HFFc6 (cell line): ENCODE data around the gene HSF5. TPM values are rescaled to one million over a fixed set of nuclear protein-coding genes. Genes with fewer than 3 reads are reported as not detected.
"Not testable (repeated sequence)": the region's sequence is repeated elsewhere in the genome, so short reads cannot be mapped to it uniquely, and the experiment has no call there.

Experiments
- DNase-seq: peaks from one replicate; pipeline ENCODE4 v3.0.0-alpha.2; 2018
- H3K27ac Mint-ChIP-seq: 2 replicates; pipeline ENCODE4 v1.8.0; 2020; ENCODE audit warnings: mild to moderate bottlenecking, mixed read lengths
- H3K27me3 Mint-ChIP-seq: 2 replicates; pipeline ENCODE4 v1.8.0; 2021; ENCODE audit warnings: mild to moderate bottlenecking, moderate library complexity, mixed read lengths; ENCODE audit not compliant: insufficient read depth
- H3K36me3 Mint-ChIP-seq: 2 replicates; pipeline ENCODE4 v1.8.0; 2021; ENCODE audit warnings: low read depth, mixed read lengths
- H3K4me1 Mint-ChIP-seq: 2 replicates; pipeline ENCODE4 v1.8.0; 2020; ENCODE audit warnings: low read depth, mixed read lengths
- H3K4me3 Mint-ChIP-seq: 2 replicates; pipeline ENCODE4 v1.8.0; 2020; ENCODE audit warnings: mild to moderate bottlenecking, moderate library complexity, mixed read lengths
- H3K9me3 Mint-ChIP-seq: 2 replicates; pipeline ENCODE4 v1.8.0; 2020; ENCODE audit warnings: mild to moderate bottlenecking, mixed read lengths
- CTCF ChIP-seq: fragments of 200-600 bp; sonication (generic); IDR thresholded peaks from 2 replicates; pipeline ENCODE4 v1.5.0; 2021; ENCODE audit warnings: antibody characterized with exemption, mild to moderate bottlenecking
- total RNA-seq, 6 experiments: library from RNA; stranded (reverse); fragmentation: NEBNext Ultra II Directional; extraction: Animal tissue kit (Norgen Biotek cat#: 25700); gene quantifications; 2 replicates in 1 of 6; 3 replicates in 5 of 6; pipeline ENCODE4 v1.2.3, GENCODE V29; 2021

Gene HSF5
- total RNA-seq, 6 experiments from 2014 or later: not detected

GRCh38 chr17:58488428-58488890, 251 bp upstream of the HSF5 start:
- Mint-ChIP-seq H3K27me3 (peaks cover 2% of the 10 kb centered on the region; the same call in 1 of the 2 replicates), H3K4me1 (no peaks in the 10 kb centered on the region), H3K27ac (no peak overlapping the region), H3K4me3 (no peak overlapping the region), H3K36me3 (peaks cover 41% of the 10 kb centered on the region), H3K9me3 (no peaks in the 10 kb centered on the region)
- no peak for DNase-seq
- no peak for TF ChIP-seq CTCF

- H3K27me3 Mint-ChIP-seq: peaks cover 7% of the 10 kb centered on the region; the same call in 1 of the 2 replicates
- H3K4me1 Mint-ChIP-seq: no peaks in the 10 kb centered on the region
- no peak for TF ChIP-seq CTCF
- H3K27ac Mint-ChIP-seq: no peak overlapping the region
- no peak overlapping the region for H3K4me3 Mint-ChIP-seq
- no peak for DNase-seq
- peaks cover 12% of the 10 kb centered on the region for H3K36me3 Mint-ChIP-seq
- no peaks in the 10 kb centered on the region for H3K9me3 Mint-ChIP-seq
Observed at GRCh38 chr17:58484600-58484999, 3.6 kb downstream of the HSF5 start.

GRCh38 chr17:58481798-58482197, 6.4 kb downstream of the HSF5 start:
- H3K36me3 Mint-ChIP-seq, H3K27ac Mint-ChIP-seq: not testable (repeated sequence)

GRCh38 chr17:58480090-58480489, 8.1 kb downstream of the HSF5 start:
- Mint-ChIP-seq H3K27me3 (peaks cover 21% of the 10 kb centered on the region), H3K4me1 (no peaks in the 10 kb centered on the region)
- no peak for DNase-seq

More at GRCh38 chr17:58481798-58482197, 6.4 kb downstream of the HSF5 start:
- peaks cover 11% of the 10 kb centered on the region for H3K27me3 Mint-ChIP-seq
- H3K4me1 Mint-ChIP-seq, DNase-seq, H3K4me3 Mint-ChIP-seq, H3K9me3 Mint-ChIP-seq: not testable (repeated sequence)

GRCh38 chr17:58476812-58477211, 11.4 kb downstream of the HSF5 start:
- Mint-ChIP-seq H3K4me1 (no peaks in the 10 kb centered on the region), H3K36me3 (no peaks in the 10 kb centered on the region), H3K27me3 (peaks cover 14% of the 10 kb centered on the region), H3K4me3 (no peak overlapping the region), H3K9me3 (no peaks in the 10 kb centered on the region), H3K27ac (no peak overlapping the region)
- DNase-seq: no peak
- no peak for TF ChIP-seq CTCF

More at GRCh38 chr17:58480090-58480489, 8.1 kb downstream of the HSF5 start:
- H3K36me3 Mint-ChIP-seq: no peaks in the 10 kb centered on the region
- no peaks in the 10 kb centered on the region for H3K9me3 Mint-ChIP-seq
- H3K27ac Mint-ChIP-seq: no peak overlapping the region
- no peak overlapping the region for H3K4me3 Mint-ChIP-seq
- no peak for TF ChIP-seq CTCF

GRCh38 chr17:58475985-58476384, 12.2 kb downstream of the HSF5 start:
- DNase-seq: no peak
- Mint-ChIP-seq H3K36me3 (no peaks in the 10 kb centered on the region), H3K4me3 (no peak overlapping the region), H3K27me3 (peaks cover 14% of the 10 kb centered on the region), H3K27ac (no peak overlapping the region), H3K9me3 (no peaks in the 10 kb centered on the region), H3K4me1 (no peaks in the 10 kb centered on the region)
- TF ChIP-seq CTCF: no peak
